Activated naive CD8-positive, alpha-beta T cell treated with anti-CD3 and anti-CD28 coated beads, Interleukin-2, amount 50 U/mL, for 24 hours (primary cell): ENCODE data around the gene BEND4.

ENCODE experiments used
- ATAC-seq: fragments of 150-1000 bp; cut with Tn5 transposase; one replicate; pipeline ENCODE4 v1.10.0; 2021
- DNase-seq: peaks from one replicate; pipeline ENCODE4 v3.0.0; 2021
- H3K27ac Mint-ChIP-seq: one replicate; pipeline ENCODE4 v1.8.0; 2021; ENCODE audit warnings: mild to moderate bottlenecking, mixed read lengths
- H3K27me3 Mint-ChIP-seq: one replicate; pipeline ENCODE4 v1.8.0; 2021; ENCODE audit warnings: mixed read lengths
- H3K36me3 Mint-ChIP-seq: one replicate; pipeline ENCODE4 v1.8.0; 2021; ENCODE audit warnings: low read depth, mixed read lengths
- H3K4me1 Mint-ChIP-seq: one replicate; pipeline ENCODE4 v1.8.0; 2021; ENCODE audit warnings: mixed read lengths
- H3K4me3 Mint-ChIP-seq: one replicate; pipeline ENCODE4 v1.8.0; 2021; ENCODE audit warnings: mild to moderate bottlenecking, moderate library complexity, mixed read lengths
- H3K9me3 Mint-ChIP-seq: one replicate; pipeline ENCODE4 v1.8.0; 2021; ENCODE audit warnings: mixed read lengths

BEND4 gene

DNA sequence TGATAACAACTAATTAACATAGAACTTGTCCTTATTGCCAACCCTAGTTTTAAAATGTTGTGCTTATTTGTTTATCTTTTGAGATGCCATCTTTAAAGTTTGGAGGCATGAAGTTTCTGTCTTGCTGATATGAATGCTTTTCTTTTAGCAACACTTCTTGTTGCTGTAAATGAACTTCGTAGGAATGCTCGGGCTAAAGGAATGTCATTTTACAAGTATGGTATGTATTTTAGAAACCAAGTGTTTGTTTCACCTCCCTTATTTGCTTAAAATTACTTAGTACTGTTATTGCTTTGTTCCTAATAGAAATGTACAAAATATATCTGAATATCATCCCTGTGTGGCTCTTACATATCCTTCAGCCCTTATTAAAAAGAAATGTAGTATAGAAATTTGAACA lies 86.1 kb downstream of the BEND4 start:
- DNase-seq: no peak
- H3K4me1 Mint-ChIP-seq: no peaks in the 10 kb centered on the region
- peaks cover 23% of the 10 kb centered on the region for H3K36me3 Mint-ChIP-seq
- no peaks in the 10 kb centered on the region for H3K27me3 Mint-ChIP-seq
- no peak overlapping the region for H3K4me3 Mint-ChIP-seq
- no peak overlapping the region for H3K27ac Mint-ChIP-seq
- no peaks in the 10 kb centered on the region for H3K9me3 Mint-ChIP-seq
- no peak for ATAC-seq
